ENCODE data around the gene PGP. TPM values are rescaled to one million over a fixed set of nuclear protein-coding genes. Genes with fewer than 3 reads are reported as not detected.

The PGP gene
- total RNA-seq, 1 experiment from 2014 or later, result 32.6 TPM

- Histone ChIP-seq H3K9ac (ENCODE audit: low read length) (no peak overlapping the region), H3K4me1 (ENCODE audit: control insufficient read depth in 1 of 2, insufficient read depth in 2 of 2, low read length in 2 of 2) (peaks cover 0 to 5% of the 10 kb centered on the region in 2 experiments; a peak in 1 of 4 replicates), H3K27me3 (ENCODE audit: insufficient read depth, low read length) (no peaks in the 10 kb centered on the region), H3K4me3 (replicated peaks in 1 of 2; ENCODE audit: low read depth in 1 of 2, low read length in 2 of 2) (no peak overlapping the region), H3K9me2 (ENCODE audit: insufficient read depth) (no peaks in the 10 kb centered on the region), H4K20me1 (ENCODE audit: insufficient read depth) (no peaks in the 10 kb centered on the region), H3K9me3 (ENCODE audit: control insufficient read depth in 1 of 2, insufficient read depth in 1 of 2, low read depth in 1 of 2, low read length in 2 of 2) (no peaks in the 10 kb centered on the region), H2AFZ (ENCODE audit: low read depth, low read length, poor library complexity, severe bottlenecking) (no peak overlapping the region), H3K79me2 (ENCODE audit: insufficient read depth, low read length) (no peaks in the 10 kb centered on the region), H3K27ac (ENCODE audit: low read depth, low read length) (no peak overlapping the region), H3K4me2 (ENCODE audit: low read length) (no peak overlapping the region), H3K36me3 (ENCODE audit: control insufficient read depth in 1 of 2, insufficient read depth in 2 of 2, low read length in 2 of 2) (peaks cover 3 to 13% of the 10 kb centered on the region in 2 experiments; a peak in 2 of 4 replicates)
- TF ChIP-seq ELF1 (IDR thresholded peaks at IDR 0.05; ENCODE audit: borderline replicate concordance, low read depth) (no peak), JUND (IDR thresholded peaks at IDR 0.05) (no peak), MAX (IDR thresholded peaks at IDR 0.05) (no peak), POLR2A (IDR thresholded peaks at IDR 0.05; ENCODE audit: borderline replicate concordance, extremely low read depth, insufficient read depth, insufficient read length) (no peak), REST (IDR thresholded peaks at IDR 0.05; ENCODE audit: low read depth) (no peak), EZH2phosphoT487 (IDR thresholded peaks at IDR 0.05; ENCODE audit: borderline replicate concordance) (no peak), FOSL1 (IDR thresholded peaks at IDR 0.05; ENCODE audit: low read depth) (no peak), EZH2 (IDR thresholded peaks at IDR 0.05) (no peak)
- TF ChIP-seq, protein P1, sequence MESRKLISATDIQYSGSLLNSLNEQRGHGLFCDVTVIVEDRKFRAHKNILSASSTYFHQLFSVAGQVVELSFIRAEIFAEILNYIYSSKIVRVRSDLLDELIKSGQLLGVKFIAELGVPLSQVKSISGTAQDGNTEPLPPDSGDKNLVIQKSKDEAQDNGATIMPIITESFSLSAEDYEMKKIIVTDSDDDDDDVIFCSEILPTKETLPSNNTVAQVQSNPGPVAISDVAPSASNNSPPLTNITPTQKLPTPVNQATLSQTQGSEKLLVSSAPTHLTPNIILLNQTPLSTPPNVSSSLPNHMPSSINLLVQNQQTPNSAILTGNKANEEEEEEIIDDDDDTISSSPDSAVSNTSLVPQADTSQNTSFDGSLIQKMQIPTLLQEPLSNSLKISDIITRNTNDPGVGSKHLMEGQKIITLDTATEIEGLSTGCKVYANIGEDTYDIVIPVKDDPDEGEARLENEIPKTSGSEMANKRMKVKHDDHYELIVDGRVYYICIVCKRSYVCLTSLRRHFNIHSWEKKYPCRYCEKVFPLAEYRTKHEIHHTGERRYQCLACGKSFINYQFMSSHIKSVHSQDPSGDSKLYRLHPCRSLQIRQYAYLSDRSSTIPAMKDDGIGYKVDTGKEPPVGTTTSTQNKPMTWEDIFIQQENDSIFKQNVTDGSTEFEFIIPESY (IDR thresholded peaks at IDR 0.05; ENCODE audit: extremely low read depth, insufficient replicate concordance, low read length), result no peak
- no peak for ATAC-seq
- intact Hi-C loops (cut with micrococcal nuclease), result no loop called here
- ChIA-PET POLR2A (no interaction called here), CTCF (no interaction called here), RAD21 (ENCODE audit: low non-redundant PET in 1 of 2, low total read pairs in 2 of 2, uncharacterized antibody in 2 of 2, unreplicated experiment in 2 of 2) (no interaction called here)
- DNase-seq (ENCODE audit: low read depth, low spot score), result no peak
- BruUV-seq (replicated peaks), result no TSS peak
Observed at GRCh38 chr16:2179576-2179975, 35.1 kb downstream of the PGP start.
